ENCODE measurements around the gene YAE1.

The YAE1 gene

DNA sequence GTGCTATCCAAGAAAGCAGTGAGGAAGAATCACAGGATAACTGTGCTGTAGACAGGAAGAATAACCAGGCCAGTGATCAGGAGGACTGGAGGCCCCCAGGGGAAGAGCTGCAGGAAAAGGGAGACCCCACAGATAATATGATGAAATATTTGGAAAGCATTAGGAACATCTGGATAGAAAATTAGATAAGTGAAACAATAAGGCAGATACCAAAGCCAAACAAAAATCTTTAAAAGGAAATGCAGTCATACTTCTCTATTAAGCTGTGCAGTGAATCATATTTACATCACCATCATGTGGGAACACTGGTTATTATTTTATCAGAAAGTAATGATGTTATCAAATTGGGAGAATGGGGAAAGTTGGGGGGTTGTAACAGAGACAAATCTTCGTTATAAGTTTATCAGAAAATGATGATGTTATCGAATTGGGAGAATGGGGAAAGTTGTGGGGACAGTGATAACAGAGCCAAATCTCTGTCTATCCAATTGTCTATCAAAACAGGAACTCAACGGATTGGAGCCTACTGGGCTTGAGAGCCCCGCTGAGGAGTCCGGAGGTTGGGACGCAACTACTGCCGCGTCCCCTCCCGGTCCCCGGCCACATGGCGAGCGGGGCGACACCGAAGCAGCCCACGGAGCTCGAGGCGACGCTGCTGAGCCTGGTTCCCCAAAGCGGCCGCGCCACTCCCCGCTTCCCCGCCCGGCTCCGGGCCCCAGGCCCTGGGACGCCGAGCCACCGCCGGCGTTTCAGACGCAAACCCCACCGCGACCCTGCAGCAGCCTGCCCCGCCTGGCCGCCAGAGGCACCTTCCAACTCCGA is 43.1 kb downstream of the YAE1 start:
- no peak for DNase-seq

DNA sequence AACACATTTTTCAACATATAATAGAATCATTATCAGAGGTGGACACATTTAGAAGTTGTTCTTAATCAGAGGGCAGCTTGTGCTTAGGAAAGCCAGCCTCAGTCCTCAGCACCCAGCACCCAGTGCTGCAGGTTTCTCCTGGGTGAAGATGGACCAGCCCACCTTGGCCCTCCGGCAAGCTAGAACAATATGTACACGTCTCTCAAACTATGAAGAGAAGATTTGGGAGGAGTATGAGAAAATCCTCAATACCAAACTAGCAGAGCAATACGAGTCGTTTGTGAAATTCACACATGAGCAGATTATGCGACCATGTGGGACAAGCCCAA is 43.7 kb downstream of the YAE1 start:
- DNase-seq: no peak

DNA sequence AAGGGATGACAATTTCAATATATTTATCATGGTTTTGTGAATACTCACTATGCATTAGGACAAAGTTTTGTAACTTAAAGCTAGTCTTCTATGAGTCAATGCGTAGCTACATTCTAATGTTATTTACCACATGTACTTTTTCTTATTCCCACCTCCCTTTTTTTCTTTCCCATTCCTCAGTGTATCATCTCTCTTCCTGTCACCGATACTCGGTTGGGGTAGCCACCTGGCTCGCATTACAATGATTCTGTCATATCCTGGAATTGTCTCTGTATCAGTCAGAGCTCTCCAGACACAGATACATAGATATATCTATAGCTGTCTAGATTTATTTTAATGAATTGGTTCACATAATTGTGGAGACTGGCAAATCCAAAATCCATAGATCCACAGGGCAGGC is 47.4 kb downstream of the YAE1 start:
- no peak for DNase-seq

DNA sequence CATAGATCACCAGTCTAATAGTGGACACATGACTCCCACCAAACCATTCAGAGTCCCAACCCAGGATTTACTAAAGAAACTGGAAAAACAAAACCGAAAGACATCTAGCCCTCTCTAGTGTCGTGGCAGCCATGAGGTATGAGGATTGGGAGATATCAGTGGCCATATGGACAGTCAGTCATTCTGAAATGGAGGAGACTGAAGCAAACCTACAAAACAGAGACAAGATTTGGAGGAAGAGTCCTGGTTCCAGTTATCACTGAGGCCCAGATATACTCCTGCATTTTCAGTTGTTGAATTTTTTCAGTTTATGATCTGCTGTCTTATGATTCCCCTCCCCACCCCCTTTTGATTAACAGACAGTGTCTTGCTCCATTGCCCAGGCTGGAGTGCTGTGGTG is 48.1 kb downstream of the YAE1 start:
- DNase-seq: no peak

DNA sequence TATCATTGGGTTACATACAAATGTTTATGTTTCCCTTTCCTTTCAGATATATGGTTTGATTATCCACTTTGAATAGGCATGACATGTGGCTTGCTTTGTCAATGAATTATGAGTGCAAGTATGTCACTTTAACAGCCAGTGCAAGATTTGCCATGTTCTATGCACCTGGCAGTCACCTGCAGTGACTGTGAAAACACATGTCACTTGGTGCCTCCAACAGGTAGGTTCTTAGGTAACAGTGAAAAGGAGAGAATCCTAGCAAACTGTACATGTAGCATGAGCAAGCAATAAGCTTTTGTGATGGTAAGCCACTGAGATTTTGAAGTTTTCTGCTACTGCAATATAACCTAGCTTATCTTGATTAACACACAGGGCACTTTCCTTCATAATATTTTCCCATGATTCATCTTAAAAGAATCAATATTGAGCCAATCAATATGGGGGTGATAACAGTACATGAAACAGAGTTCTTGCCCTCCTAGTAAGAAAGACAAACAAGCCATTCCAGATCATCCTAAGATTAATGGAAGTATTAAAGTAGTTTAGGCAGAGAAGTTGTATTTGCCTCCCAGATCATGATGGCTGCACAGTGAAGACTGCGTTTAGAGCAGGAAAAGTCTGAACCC is 49.3 kb downstream of the YAE1 start:
- DNase-seq: no peak

DNA sequence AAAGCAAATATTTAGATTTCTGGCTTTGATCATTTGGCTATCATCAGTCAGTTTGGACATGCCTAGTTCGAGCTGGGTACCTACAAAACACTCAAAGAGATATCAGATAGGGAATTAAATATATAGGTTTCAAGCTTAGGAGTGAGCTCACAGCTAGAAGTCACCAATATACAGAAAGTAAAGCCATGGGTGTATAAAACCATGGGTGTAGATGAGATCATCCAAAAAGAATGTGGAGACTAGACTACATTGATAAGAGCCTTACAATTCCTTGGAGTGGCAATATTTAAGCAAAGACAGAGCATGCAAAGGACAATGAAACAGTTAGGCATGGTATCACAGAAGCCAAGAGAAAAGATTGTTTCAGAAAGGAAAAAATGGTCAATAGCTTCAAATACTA is 49.9 kb downstream of the YAE1 start:
- DNase-seq: no peak

DNA sequence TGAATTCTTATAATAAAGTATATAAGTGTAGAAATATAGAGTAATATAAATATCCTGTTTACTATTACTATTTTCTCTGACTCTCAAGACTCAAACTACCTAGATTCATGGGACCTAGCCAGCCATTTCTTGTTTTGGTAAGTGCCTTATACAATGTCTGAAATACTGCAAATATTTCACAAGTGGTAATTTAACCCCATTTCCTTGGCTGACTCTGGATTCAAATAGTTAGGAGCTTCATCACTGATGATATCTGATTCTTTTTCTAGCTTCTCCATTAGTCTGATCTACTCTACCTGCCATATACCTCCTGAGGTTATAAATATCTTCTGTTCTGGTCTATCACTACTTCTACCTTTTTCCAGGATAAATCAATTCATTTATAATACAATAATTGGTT is 50.8 kb downstream of the YAE1 start:
- no peak for DNase-seq

DNA sequence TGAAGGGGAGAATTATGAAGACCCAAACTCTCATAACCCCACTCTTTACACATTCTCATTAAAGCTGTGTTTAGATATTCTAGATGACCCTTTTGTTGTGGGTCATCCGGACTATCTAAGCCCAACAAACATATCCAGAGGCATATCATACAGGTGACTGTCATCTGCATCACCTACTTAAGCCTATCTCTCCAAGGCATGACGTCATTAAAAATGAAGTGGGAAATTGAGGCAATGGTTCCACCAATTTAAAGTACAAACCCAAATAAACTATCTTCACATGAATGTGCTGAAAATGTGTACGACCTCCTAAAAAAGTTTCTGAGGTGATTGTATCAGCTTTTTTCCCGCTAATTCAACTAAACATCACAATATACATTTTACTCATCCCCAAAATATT is 52.7 kb downstream of the YAE1 start:
- no peak for DNase-seq

DNA sequence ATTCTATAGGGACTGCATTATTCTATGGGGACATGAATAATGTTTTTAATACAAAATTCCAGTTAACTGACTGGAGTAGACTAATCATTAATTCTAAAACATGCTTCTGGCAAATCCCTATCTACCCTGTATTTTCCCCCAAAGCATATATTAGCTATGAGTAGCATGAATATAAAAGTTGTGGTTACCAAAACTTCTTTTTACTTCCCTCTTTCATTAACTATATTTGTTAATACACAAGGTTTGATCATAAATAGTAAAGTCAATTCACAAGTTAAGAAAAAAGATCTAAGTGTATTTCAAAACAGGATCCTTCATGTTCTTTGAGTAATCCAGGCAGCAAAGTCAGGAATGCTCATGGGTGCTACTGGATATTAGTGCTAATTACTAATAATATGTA is 54.3 kb downstream of the YAE1 start:
- DNase-seq: no peak

DNA sequence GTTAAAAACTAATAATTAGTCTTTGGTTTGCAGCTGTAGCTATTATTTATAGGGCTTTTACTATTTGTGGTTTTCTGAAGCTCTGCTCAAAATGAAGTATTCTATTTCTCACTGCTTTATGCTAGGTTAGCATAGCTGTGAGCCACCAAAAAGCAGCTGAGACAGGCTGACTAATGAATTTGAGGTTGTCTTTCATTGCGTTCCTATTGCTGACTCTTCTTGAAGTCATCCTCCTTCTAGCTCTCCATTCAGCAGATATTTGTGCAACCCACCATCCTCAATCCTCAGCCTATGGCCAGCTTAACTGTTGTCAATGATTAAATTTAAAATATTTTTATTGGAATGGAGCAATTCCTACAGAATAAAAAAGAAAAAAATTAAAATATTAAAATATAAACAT is 55.1 kb downstream of the YAE1 start:
- DNase-seq: no peak

DNA sequence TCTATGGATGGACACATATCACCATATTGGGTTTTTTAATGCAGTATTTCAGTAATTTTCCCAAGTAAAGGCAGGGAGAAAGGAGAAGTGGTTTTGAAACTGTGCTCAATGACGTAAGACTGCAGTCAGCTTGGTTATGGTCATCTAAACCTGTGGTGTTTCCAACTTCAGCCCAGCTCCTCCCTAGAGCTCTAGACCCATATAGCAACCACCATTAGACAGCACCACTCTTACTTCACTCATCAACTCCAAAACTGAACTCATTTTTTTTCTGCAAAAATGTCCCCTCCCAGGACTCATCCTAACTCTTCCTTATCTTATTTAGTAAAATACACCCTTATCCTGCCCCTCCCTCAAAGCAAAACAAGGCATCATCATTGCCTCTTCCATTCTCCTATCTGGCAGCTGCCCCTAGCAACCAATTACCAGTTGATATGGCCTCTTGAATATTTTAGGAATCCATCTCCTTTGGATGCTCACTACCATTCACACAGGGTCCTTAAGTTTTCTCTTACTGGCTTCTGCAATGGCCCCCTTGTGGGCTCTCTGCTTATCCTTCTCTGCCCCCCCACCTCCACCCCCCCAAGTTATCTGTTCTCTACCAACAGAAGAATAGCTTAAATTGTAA is 55.7 kb downstream of the YAE1 start:
- no peak for DNase-seq

All from stimulated activated CD4-positive, alpha-beta T cell treated with anti-CD3 and anti-CD28 coated beads, Interleukin-12 subunit alpha, Interleukin-12 subunit beta, amount 100 ng/mL, for 4 hours (primary cell).